Measurements from ENCODE around the gene GRK5. TPM values are rescaled to one million over a fixed set of nuclear protein-coding genes. Genes with fewer than 3 reads are reported as not detected.

The GRK5 gene
- total RNA-seq, 1 donor: 10.6 TPM

- Histone ChIP-seq H3K9me3 (ENCODE audit: low read depth, low read length) (no peaks in the 10 kb centered on the region), H3K27me3 (ENCODE audit: insufficient read depth, low read length) (no peaks in the 10 kb centered on the region), H3K4me3 (ENCODE audit: low read length) (peak overlapping the region; percentile 73), H3K4me1 (ENCODE audit: insufficient read depth, low read length) (peaks cover 54% of the 10 kb centered on the region)
Measured at GRCh38 chr10:119208553-119208940, 1.2 kb downstream of the GRK5 start.

- no peaks in the 10 kb centered on the region for H3K27me3 ChIP-seq (ENCODE audit: insufficient read depth, low read length)
- H3K4me1 ChIP-seq (ENCODE audit: insufficient read depth, low read length): peaks cover 61% of the 10 kb centered on the region
- H3K9me3 ChIP-seq (ENCODE audit: low read depth, low read length): no peaks in the 10 kb centered on the region
- peak overlapping the region; percentile 73 for H3K4me3 ChIP-seq (ENCODE audit: low read length)
Measured at GRCh38 chr10:119209035-119209735, 1.8 kb downstream of the GRK5 start.

GRCh38 chr10:119209736-119210355 is 2.5 kb downstream of the GRK5 start:
- Histone ChIP-seq H3K27me3 (ENCODE audit: insufficient read depth, low read length) (no peaks in the 10 kb centered on the region), H3K4me3 (ENCODE audit: low read length) (no peak overlapping the region), H3K4me1 (ENCODE audit: insufficient read depth, low read length) (peaks cover 65% of the 10 kb centered on the region), H3K9me3 (ENCODE audit: low read depth, low read length) (no peaks in the 10 kb centered on the region)

GRCh38 chr10:119210633-119211032 is 3.3 kb downstream of the GRK5 start:
- H3K4me1 ChIP-seq (ENCODE audit: insufficient read depth, low read length): peaks cover 69% of the 10 kb centered on the region
- H3K4me3 ChIP-seq (ENCODE audit: low read length): no peak overlapping the region
- H3K9me3 ChIP-seq (ENCODE audit: low read depth, low read length): no peaks in the 10 kb centered on the region
- H3K27me3 ChIP-seq (ENCODE audit: insufficient read depth, low read length): no peaks in the 10 kb centered on the region

GRCh38 chr10:119211176-119211575 is 3.8 kb downstream of the GRK5 start:
- no peaks in the 10 kb centered on the region for H3K27me3 ChIP-seq (ENCODE audit: insufficient read depth, low read length)
- peaks cover 69% of the 10 kb centered on the region for H3K4me1 ChIP-seq (ENCODE audit: insufficient read depth, low read length)
- H3K4me3 ChIP-seq (ENCODE audit: low read length): no peak overlapping the region
- no peaks in the 10 kb centered on the region for H3K9me3 ChIP-seq (ENCODE audit: low read depth, low read length)

- Histone ChIP-seq H3K9me3 (ENCODE audit: low read depth, low read length) (no peaks in the 10 kb centered on the region), H3K4me1 (ENCODE audit: insufficient read depth, low read length) (peaks cover 65% of the 10 kb centered on the region), H3K27me3 (ENCODE audit: insufficient read depth, low read length) (no peaks in the 10 kb centered on the region), H3K4me3 (ENCODE audit: low read length) (no peak overlapping the region)
Measured at GRCh38 chr10:119211625-119212441, 4.5 kb downstream of the GRK5 start.

- no peak overlapping the region for H3K4me3 ChIP-seq (ENCODE audit: low read length)
- H3K4me1 ChIP-seq (ENCODE audit: insufficient read depth, low read length): peaks cover 52% of the 10 kb centered on the region
Measured at GRCh38 chr10:119215371-119215770, 8.0 kb downstream of the GRK5 start.

GRCh38 chr10:119216127-119216526 is 8.8 kb downstream of the GRK5 start:
- no peaks in the 10 kb centered on the region for H3K27me3 ChIP-seq (ENCODE audit: insufficient read depth, low read length)
- no peaks in the 10 kb centered on the region for H3K9me3 ChIP-seq (ENCODE audit: low read depth, low read length)
- peaks cover 52% of the 10 kb centered on the region for H3K4me1 ChIP-seq (ENCODE audit: insufficient read depth, low read length)
- H3K4me3 ChIP-seq (ENCODE audit: low read length): no peak overlapping the region

More at GRCh38 chr10:119215371-119215770, 8.0 kb downstream of the GRK5 start:
- Histone ChIP-seq H3K9me3 (ENCODE audit: low read depth, low read length) (no peaks in the 10 kb centered on the region), H3K27me3 (ENCODE audit: insufficient read depth, low read length) (no peaks in the 10 kb centered on the region)

- H3K4me1 ChIP-seq (ENCODE audit: insufficient read depth, low read length): peaks cover 42% of the 10 kb centered on the region
- no peaks in the 10 kb centered on the region for H3K9me3 ChIP-seq (ENCODE audit: low read depth, low read length)
- no peaks in the 10 kb centered on the region for H3K27me3 ChIP-seq (ENCODE audit: insufficient read depth, low read length)
- H3K4me3 ChIP-seq (ENCODE audit: low read length): no peak overlapping the region
Measured at GRCh38 chr10:119217401-119217800, 10.0 kb downstream of the GRK5 start.

- Histone ChIP-seq H3K4me1 (ENCODE audit: insufficient read depth, low read length) (peaks cover 36% of the 10 kb centered on the region), H3K4me3 (ENCODE audit: low read length) (no peak overlapping the region), H3K9me3 (ENCODE audit: low read depth, low read length) (no peaks in the 10 kb centered on the region), H3K27me3 (ENCODE audit: insufficient read depth, low read length) (no peaks in the 10 kb centered on the region)
Measured at GRCh38 chr10:119217991-119218490, 10.7 kb downstream of the GRK5 start.

- no peaks in the 10 kb centered on the region for H3K27me3 ChIP-seq (ENCODE audit: insufficient read depth, low read length)
- H3K4me1 ChIP-seq (ENCODE audit: insufficient read depth, low read length): peaks cover 21% of the 10 kb centered on the region
- no peaks in the 10 kb centered on the region for H3K9me3 ChIP-seq (ENCODE audit: low read depth, low read length)
- no peak overlapping the region for H3K4me3 ChIP-seq (ENCODE audit: low read length)
Measured at GRCh38 chr10:119219871-119220270, 12.5 kb downstream of the GRK5 start.

GRCh38 chr10:119221201-119221600 is 13.8 kb downstream of the GRK5 start:
- Histone ChIP-seq H3K4me1 (ENCODE audit: insufficient read depth, low read length) (peaks cover 10% of the 10 kb centered on the region), H3K9me3 (ENCODE audit: low read depth, low read length) (no peaks in the 10 kb centered on the region)

GRCh38 chr10:119221666-119222065 is 14.3 kb downstream of the GRK5 start:
- peaks cover 8% of the 10 kb centered on the region for H3K4me1 ChIP-seq (ENCODE audit: insufficient read depth, low read length)
- H3K27me3 ChIP-seq (ENCODE audit: insufficient read depth, low read length): no peaks in the 10 kb centered on the region
- no peak overlapping the region for H3K4me3 ChIP-seq (ENCODE audit: low read length)
- H3K9me3 ChIP-seq (ENCODE audit: low read depth, low read length): no peaks in the 10 kb centered on the region

More at GRCh38 chr10:119221201-119221600, 13.8 kb downstream of the GRK5 start:
- Histone ChIP-seq H3K4me3 (ENCODE audit: low read length) (no peak overlapping the region), H3K27me3 (ENCODE audit: insufficient read depth, low read length) (no peaks in the 10 kb centered on the region)

GRCh38 chr10:119222537-119222936 is 15.2 kb downstream of the GRK5 start:
- Histone ChIP-seq H3K4me1 (ENCODE audit: insufficient read depth, low read length) (peaks cover 6% of the 10 kb centered on the region), H3K4me3 (ENCODE audit: low read length) (no peak overlapping the region), H3K27me3 (ENCODE audit: insufficient read depth, low read length) (no peaks in the 10 kb centered on the region), H3K9me3 (ENCODE audit: low read depth, low read length) (no peaks in the 10 kb centered on the region)

GRCh38 chr10:119222966-119223386 is 15.6 kb downstream of the GRK5 start:
- Histone ChIP-seq H3K9me3 (ENCODE audit: low read depth, low read length) (no peaks in the 10 kb centered on the region), H3K4me1 (ENCODE audit: insufficient read depth, low read length) (peaks cover 2% of the 10 kb centered on the region), H3K4me3 (ENCODE audit: low read length) (no peak overlapping the region), H3K27me3 (ENCODE audit: insufficient read depth, low read length) (no peaks in the 10 kb centered on the region)
